ENCODE data around the gene MSRB3.

DNA sequence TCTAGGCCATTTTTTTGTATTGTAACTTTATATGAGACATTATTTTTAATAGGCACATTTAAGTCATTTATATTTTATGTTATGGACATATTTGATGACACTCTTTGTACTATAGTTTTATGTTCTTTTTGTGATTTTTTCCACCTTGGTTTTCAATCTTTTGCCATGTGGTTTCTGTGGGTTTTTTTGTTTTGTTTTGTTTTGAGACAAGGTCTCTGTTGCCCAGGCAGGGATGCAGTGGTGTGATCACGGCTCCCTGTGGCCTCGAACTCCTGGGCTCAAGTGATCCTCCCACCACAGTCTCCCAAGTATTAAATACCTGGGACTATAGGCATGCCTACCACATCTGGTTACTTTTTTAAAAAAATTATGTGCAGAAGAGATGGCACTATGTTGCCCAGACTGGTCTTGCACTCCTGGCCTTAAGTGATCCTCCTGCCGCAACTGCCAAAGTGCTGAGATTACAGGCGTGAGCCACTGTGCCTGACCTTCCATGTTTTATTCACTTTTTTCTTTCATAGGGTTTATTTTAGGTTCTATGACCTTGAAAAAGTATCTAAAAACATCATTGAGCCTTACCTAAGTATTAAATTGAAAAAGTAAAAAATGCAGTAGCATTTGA lies 16.3 kb downstream of the MSRB3 start:
- TF ChIP-seq, protein P1, sequence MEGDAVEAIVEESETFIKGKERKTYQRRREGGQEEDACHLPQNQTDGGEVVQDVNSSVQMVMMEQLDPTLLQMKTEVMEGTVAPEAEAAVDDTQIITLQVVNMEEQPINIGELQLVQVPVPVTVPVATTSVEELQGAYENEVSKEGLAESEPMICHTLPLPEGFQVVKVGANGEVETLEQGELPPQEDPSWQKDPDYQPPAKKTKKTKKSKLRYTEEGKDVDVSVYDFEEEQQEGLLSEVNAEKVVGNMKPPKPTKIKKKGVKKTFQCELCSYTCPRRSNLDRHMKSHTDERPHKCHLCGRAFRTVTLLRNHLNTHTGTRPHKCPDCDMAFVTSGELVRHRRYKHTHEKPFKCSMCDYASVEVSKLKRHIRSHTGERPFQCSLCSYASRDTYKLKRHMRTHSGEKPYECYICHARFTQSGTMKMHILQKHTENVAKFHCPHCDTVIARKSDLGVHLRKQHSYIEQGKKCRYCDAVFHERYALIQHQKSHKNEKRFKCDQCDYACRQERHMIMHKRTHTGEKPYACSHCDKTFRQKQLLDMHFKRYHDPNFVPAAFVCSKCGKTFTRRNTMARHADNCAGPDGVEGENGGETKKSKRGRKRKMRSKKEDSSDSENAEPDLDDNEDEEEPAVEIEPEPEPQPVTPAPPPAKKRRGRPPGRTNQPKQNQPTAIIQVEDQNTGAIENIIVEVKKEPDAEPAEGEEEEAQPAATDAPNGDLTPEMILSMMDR (IDR thresholded peaks at IDR 0.05; ENCODE audit: low read depth, low read length): no peak
- TF ChIP-seq EZH2phosphoT487 (IDR thresholded peaks at IDR 0.05; ENCODE audit: low read depth): no peak
